Fibroblast of lung (primary cell): ENCODE results near the gene ARHGAP28. TPM values are rescaled to one million over a fixed set of nuclear protein-coding genes. Genes with fewer than 3 reads are reported as not detected.

Experiments used
- DNase-seq, 2 donors: peaks; one replicate each; pipeline versions ENCODE4 v3.0.0 to v3.0.0-alpha.2; 2010; ENCODE audit warnings: low read depth in 2 of 2
- H2AFZ ChIP-seq: 2 replicates; pipeline ENCODE4 v1.5.1; 2012; ENCODE audit warnings: low read length, control low read depth, inconsistent platforms
- H3K27ac ChIP-seq: 2 replicates; pipeline ENCODE4 v1.5.1; 2011; ENCODE audit warnings: low read length, control low read depth; ENCODE audit not compliant: insufficient read depth
- H3K27me3 ChIP-seq: 2 replicates; pipeline ENCODE4 v1.5.1; 2011; ENCODE audit warnings: mild to moderate bottlenecking, low read length; ENCODE audit not compliant: control insufficient read depth, insufficient read depth
- H3K36me3 ChIP-seq: 2 replicates; pipeline ENCODE4 v1.5.1; 2011; ENCODE audit warnings: low read length; ENCODE audit not compliant: control insufficient read depth, insufficient read depth
- H3K4me1 ChIP-seq: 2 replicates; pipeline ENCODE4 v1.5.1; 2011; ENCODE audit warnings: low read length; ENCODE audit not compliant: control insufficient read depth, insufficient read depth; ENCODE audit errors: extremely low read depth
- H3K4me2 ChIP-seq: 2 replicates; pipeline ENCODE4 v1.5.1; 2011; ENCODE audit warnings: low read length, control low read depth; ENCODE audit not compliant: insufficient read depth; ENCODE audit errors: extremely low read depth
- H3K4me3 ChIP-seq, 4 experiments: fragments of 200-600 bp in 1 of 4; sonication (generic) in 1 of 4; replicated peaks in 1 of 4; 2 replicates each; pipeline ENCODE4 v1.5.1; 2011 to 2016; ENCODE audit warnings: low read length in 4 of 4, low read depth in 3 of 4, mild to moderate bottlenecking in 3 of 4, control low read depth in 2 of 4, inconsistent platforms in 1 of 4, mixed read lengths in 1 of 4; ENCODE audit not compliant: insufficient read depth in 1 of 4; ENCODE audit errors: control extremely low read depth in 1 of 4
- H3K79me2 ChIP-seq: 2 replicates; pipeline ENCODE4 v1.5.1; 2012; ENCODE audit warnings: mild to moderate bottlenecking, low read length, inconsistent platforms; ENCODE audit not compliant: control insufficient read depth, insufficient read depth
- H3K9ac ChIP-seq: 2 replicates; pipeline ENCODE4 v1.5.1; 2011; ENCODE audit warnings: mild to moderate bottlenecking, low read length, control low read depth; ENCODE audit not compliant: insufficient read depth
- H3K9me3 ChIP-seq: 2 replicates; pipeline ENCODE4 v1.5.1; 2012; ENCODE audit warnings: low read depth, low read length; ENCODE audit not compliant: control insufficient read depth, insufficient read depth
- H4K20me1 ChIP-seq: 2 replicates; pipeline ENCODE4 v1.5.1; 2011; ENCODE audit warnings: low read length; ENCODE audit not compliant: control insufficient read depth, insufficient read depth; ENCODE audit errors: extremely low read depth
- EZH2 ChIP-seq: IDR thresholded peaks from 2 replicates; pipeline ENCODE4 v1.5.1; 2012; ENCODE audit warnings: low read length, control low read depth, mild to moderate bottlenecking; ENCODE audit errors: missing control alignments
- polyA plus RNA-seq, 2 donors: library from polyadenylated mRNA; depleted of rRNA in 1 of 2; stranded (reverse) in 1 of 2; unstranded in 1 of 2; fragments of >200 nt; gene quantifications; 2 replicates each; pipeline ENCODE4 v1.2.1, GENCODE V29; 2011 to 2012; ENCODE audit warnings: missing spikeins in 1 of 2
- total RNA-seq: library from RNA; depleted of rRNA; stranded (reverse); fragments of >200 nt; gene quantifications from 2 replicates; pipeline ENCODE4 v1.2.1, GENCODE V29; 2014
- TF ChIP-seq, protein P1 (sequence below), 2 donors: IDR thresholded peaks in 1 of 2; conservative IDR thresholded peaks in 1 of 2; 1 replicate in 1 of 2; 2 replicates in 1 of 2; pipeline ENCODE4 v1.5.1; 2011 to 2012; ENCODE audit warnings: low read length in 2 of 2, control low read depth in 1 of 2, inconsistent platforms in 1 of 2, low read depth in 1 of 2, mild to moderate bottlenecking in 1 of 2

The ARHGAP28 gene
- total and polyA plus RNA-seq, 2 donors (not counting 1 experiment from before 2014, with no cell fraction given) = 3.3 to 35.0 TPM

DNA sequence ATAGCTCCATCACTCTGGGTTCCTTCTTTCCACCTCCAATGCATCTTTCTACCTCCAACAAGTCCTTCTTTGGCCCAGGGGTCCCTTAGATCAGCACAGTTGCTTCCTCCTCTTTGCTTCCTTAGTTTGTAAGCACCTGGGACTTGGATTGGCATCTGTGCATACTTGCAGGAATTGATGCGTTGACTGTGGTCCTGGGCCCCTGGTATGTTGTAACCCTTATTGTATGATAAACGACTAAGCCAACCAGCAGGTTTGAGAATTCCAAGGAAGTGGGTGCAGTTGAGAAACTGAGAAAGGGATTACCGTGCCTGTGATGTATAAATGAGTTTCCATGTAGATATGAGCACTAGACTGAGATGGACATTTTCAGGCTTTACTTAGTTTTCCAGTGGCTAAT, 55.9 kb downstream of the ARHGAP28 start:
- no peak overlapping the region for H3K4me2 ChIP-seq
- no peak overlapping the region for H2AFZ ChIP-seq
- H3K4me1 ChIP-seq = peaks cover 4% of the 10 kb centered on the region
- no peak overlapping the region for H3K27ac ChIP-seq
- no peaks in the 10 kb centered on the region for H3K27me3 ChIP-seq
- no peaks in the 10 kb centered on the region for H3K36me3 ChIP-seq
- H3K9me3 ChIP-seq = no peaks in the 10 kb centered on the region
- no peak overlapping the region for H3K9ac ChIP-seq
- no peak for TF ChIP-seq EZH2
- TF ChIP-seq, protein P1, sequence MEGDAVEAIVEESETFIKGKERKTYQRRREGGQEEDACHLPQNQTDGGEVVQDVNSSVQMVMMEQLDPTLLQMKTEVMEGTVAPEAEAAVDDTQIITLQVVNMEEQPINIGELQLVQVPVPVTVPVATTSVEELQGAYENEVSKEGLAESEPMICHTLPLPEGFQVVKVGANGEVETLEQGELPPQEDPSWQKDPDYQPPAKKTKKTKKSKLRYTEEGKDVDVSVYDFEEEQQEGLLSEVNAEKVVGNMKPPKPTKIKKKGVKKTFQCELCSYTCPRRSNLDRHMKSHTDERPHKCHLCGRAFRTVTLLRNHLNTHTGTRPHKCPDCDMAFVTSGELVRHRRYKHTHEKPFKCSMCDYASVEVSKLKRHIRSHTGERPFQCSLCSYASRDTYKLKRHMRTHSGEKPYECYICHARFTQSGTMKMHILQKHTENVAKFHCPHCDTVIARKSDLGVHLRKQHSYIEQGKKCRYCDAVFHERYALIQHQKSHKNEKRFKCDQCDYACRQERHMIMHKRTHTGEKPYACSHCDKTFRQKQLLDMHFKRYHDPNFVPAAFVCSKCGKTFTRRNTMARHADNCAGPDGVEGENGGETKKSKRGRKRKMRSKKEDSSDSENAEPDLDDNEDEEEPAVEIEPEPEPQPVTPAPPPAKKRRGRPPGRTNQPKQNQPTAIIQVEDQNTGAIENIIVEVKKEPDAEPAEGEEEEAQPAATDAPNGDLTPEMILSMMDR (conservative IDR thresholded peaks at IDR 0.05 in 1 of 2, IDR thresholded peaks at IDR 0.05 in 1 of 2; ENCODE audit: low read depth in 1 of 2, low read length in 2 of 2) = no peak
- no peaks in the 10 kb centered on the region for H4K20me1 ChIP-seq
- no peaks in the 10 kb centered on the region for H3K79me2 ChIP-seq
- no peak for DNase-seq
- no peak overlapping the region for H3K4me3 ChIP-seq

DNA sequence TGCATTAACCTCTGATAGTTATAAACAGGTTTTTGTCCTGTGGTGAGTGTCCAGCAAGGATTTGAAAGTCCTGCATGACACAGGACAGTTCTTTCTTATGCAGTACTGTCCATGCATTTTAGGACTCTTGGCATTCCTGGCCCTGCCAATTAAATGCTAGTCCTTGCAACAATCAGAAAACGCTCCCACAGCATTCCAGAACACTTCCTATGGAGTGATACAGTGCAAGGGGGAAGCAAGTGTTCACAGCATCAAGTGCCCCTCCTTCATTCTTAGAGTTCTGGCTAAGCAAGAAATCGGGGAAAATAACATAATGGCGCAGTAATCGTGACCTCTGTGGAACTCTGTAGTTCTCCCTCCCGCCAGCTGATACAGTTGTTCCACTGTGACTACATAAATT, 62.9 kb downstream of the ARHGAP28 start:
- Histone ChIP-seq H3K36me3 (no peaks in the 10 kb centered on the region), H3K4me2 (no peak overlapping the region), H4K20me1 (no peaks in the 10 kb centered on the region), H3K9ac (no peak overlapping the region), H3K27ac (no peak overlapping the region), H3K4me1 (no peaks in the 10 kb centered on the region), H3K4me3 (no peak overlapping the region), H3K9me3 (no peaks in the 10 kb centered on the region), H3K27me3 (no peaks in the 10 kb centered on the region), H3K79me2 (no peaks in the 10 kb centered on the region), H2AFZ (no peak overlapping the region)
- no peak for DNase-seq
- no peak for TF ChIP-seq EZH2
- TF ChIP-seq, protein P1 (conservative IDR thresholded peaks at IDR 0.05 in 1 of 2, IDR thresholded peaks at IDR 0.05 in 1 of 2; ENCODE audit: low read depth in 1 of 2, low read length in 2 of 2) = no peak

DNA sequence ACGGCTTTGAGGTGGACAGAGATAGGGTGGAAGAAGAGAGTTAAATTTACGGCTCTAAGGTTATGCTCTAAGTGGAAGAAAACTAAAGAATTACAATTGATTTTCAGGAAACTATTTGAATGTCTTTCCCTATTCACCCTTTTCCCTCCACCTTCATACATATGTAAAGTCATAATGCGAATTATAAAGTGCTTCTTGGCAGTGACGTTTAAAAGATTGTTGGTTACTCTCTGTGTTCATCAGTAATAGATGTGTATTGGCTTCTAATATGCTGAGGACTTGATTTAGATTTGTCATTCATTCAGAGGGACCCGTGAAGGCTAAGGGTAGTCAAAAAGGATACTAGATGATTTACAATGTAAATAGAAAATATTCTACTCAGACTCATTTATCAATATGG, 63.9 kb downstream of the ARHGAP28 start:
- H3K4me1 ChIP-seq = no peaks in the 10 kb centered on the region
- no peak overlapping the region for H3K4me2 ChIP-seq
- H3K27ac ChIP-seq = no peak overlapping the region
- H3K9me3 ChIP-seq = no peaks in the 10 kb centered on the region
- no peak overlapping the region for H3K9ac ChIP-seq
- H3K4me3 ChIP-seq = no peak overlapping the region
- no peaks in the 10 kb centered on the region for H3K27me3 ChIP-seq
- H3K79me2 ChIP-seq = no peaks in the 10 kb centered on the region
- H4K20me1 ChIP-seq = no peaks in the 10 kb centered on the region
- DNase-seq = no peak
- no peaks in the 10 kb centered on the region for H3K36me3 ChIP-seq
- no peak for TF ChIP-seq EZH2
- TF ChIP-seq, protein P1 (conservative IDR thresholded peaks at IDR 0.05 in 1 of 2, IDR thresholded peaks at IDR 0.05 in 1 of 2; ENCODE audit: low read depth in 1 of 2, low read length in 2 of 2) = no peak
- H2AFZ ChIP-seq = no peak overlapping the region
